ENCODE data around the gene IRF7.

The IRF7 gene

DNA sequence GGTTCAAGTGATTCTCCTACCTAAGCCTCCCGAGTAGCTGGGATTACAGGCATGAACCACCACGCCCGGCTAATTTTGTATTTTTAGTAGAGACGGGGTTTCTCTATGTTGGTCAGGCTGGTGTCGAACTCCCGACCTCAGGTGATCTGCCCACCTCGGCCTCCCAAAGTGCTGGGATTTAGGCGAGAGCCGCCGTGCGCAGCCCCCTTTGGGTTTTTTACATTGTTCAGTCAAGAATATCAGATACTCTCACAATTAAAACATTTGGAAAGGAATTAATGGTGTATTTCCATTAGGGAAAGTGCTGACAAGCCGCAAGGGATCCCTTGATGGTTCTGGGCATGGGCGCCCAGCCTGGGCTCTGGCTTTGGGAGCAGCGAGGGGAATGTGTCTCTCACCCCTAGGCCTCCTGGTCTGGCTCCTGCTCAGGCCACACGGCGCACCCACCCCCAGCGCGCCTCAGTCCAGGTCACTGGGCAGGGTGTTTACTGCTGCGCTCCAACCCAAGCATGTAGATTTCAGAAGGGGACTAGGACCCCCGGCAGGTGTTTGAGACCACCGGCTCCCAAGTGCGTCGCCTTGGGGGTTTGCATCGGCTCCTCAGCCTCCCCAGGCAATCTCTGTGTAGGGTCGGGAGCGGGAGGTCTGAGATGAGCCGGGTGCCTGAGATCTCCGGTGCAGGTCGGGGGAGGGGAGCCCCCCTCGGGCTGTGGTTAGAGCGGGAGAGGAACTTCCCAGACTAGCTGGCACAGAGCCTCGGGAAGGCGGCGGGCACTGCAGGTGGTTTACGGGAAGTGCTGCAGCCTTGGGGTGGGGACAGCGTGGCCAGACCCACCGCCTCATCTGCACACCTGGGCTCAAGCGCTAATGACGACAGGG lies 809 bp upstream of the IRF7 start:
- CTCF ChIA-PET: interaction anchor here (0.6 kb wide), 1 partner anchor 32 kb away, joined by 5 read pairs; no protein-coding TSS in a partner anchor
- whole genome bisulfite sequencing (ENCODE audit: insufficient coverage): 48% methylated on average over 31 of the region's 39 CpGs
- Histone ChIP-seq H3K36me3 (ENCODE audit: control insufficient read depth in 4 of 4, insufficient read depth in 4 of 4, low read length in 3 of 4) (peaks cover 0 to 34% (median 19%) of the 10 kb centered on the region in 4 experiments), H3K27me3 (replicated peaks in 2 of 5; ENCODE audit: control insufficient read depth in 4 of 5, insufficient read depth in 5 of 5, low read length in 4 of 5) (no peaks in the 10 kb centered on the region), H3K4me1 (ENCODE audit: control extremely low read depth in 1 of 4, control insufficient read depth in 4 of 4, insufficient read depth in 4 of 4, low read length in 3 of 4) (peaks cover 0 to 31% (median 23%) of the 10 kb centered on the region in 4 experiments), H3K9me3 (ENCODE audit: control extremely low read depth in 1 of 5, control insufficient read depth in 4 of 5, insufficient read depth in 2 of 5, low read depth in 1 of 5, low read length in 4 of 5) (no peaks in the 10 kb centered on the region), H3K4me3 (ENCODE audit: control insufficient read depth in 1 of 7, extremely low read depth in 1 of 7, insufficient read depth in 4 of 7, low read depth in 2 of 7, low read length in 6 of 7) (peak overlapping the region; percentile 64 to 86 (median 80)), H3K27ac (ENCODE audit: insufficient read depth in 1 of 2, low read depth in 1 of 2, low read length in 2 of 2, poor library complexity in 1 of 2, severe bottlenecking in 2 of 2) (peak overlapping the region in 1 of 2 experiments; percentile 85)
- no peak for DNase-seq
- POLR2A ChIA-PET: interaction anchor here (0.5 to 0.9 kb wide), 4 partner anchors 24 to 114 kb away, joined by 3 to 6 read pairs (median 4); partner anchors contain the start of gene PHRF1

- Histone ChIP-seq H3K4me3 (ENCODE audit: control insufficient read depth in 1 of 7, extremely low read depth in 1 of 7, insufficient read depth in 4 of 7, low read depth in 2 of 7, low read length in 6 of 7) (peak overlapping the region; percentile 64 to 86 (median 80)), H3K9me3 (ENCODE audit: control extremely low read depth in 1 of 5, control insufficient read depth in 4 of 5, insufficient read depth in 2 of 5, low read depth in 1 of 5, low read length in 4 of 5) (no peaks in the 10 kb centered on the region), H3K27me3 (replicated peaks in 2 of 5; ENCODE audit: control insufficient read depth in 4 of 5, insufficient read depth in 5 of 5, low read length in 4 of 5) (no peaks in the 10 kb centered on the region), H3K36me3 (ENCODE audit: control insufficient read depth in 4 of 4, insufficient read depth in 4 of 4, low read length in 3 of 4) (peaks cover 5 to 51% (median 33%) of the 10 kb centered on the region in 4 experiments), H3K4me1 (ENCODE audit: control extremely low read depth in 1 of 4, control insufficient read depth in 4 of 4, insufficient read depth in 4 of 4, low read length in 3 of 4) (peaks cover 0 to 31% (median 23%) of the 10 kb centered on the region in 4 experiments), H3K27ac (ENCODE audit: insufficient read depth in 1 of 2, low read depth in 1 of 2, low read length in 2 of 2, poor library complexity in 1 of 2, severe bottlenecking in 2 of 2) (peak overlapping the region; percentile 50 to 85)
- WGBS (ENCODE audit: insufficient coverage): 75% methylated on average over 60 of the region's 68 CpGs
- ChIA-PET POLR2A (no interaction called here), CTCF (interaction anchor here (0.5 to 1.1 kb wide), 3 partner anchors 11 to 68 kb away, joined by 3 read pairs; no protein-coding TSS in a partner anchor)
- peak in 1 of 3 donors; percentile 13 for DNase-seq
Measured at GRCh38 chr11:614623-615503, 887 bp downstream of the IRF7 start.

DNA sequence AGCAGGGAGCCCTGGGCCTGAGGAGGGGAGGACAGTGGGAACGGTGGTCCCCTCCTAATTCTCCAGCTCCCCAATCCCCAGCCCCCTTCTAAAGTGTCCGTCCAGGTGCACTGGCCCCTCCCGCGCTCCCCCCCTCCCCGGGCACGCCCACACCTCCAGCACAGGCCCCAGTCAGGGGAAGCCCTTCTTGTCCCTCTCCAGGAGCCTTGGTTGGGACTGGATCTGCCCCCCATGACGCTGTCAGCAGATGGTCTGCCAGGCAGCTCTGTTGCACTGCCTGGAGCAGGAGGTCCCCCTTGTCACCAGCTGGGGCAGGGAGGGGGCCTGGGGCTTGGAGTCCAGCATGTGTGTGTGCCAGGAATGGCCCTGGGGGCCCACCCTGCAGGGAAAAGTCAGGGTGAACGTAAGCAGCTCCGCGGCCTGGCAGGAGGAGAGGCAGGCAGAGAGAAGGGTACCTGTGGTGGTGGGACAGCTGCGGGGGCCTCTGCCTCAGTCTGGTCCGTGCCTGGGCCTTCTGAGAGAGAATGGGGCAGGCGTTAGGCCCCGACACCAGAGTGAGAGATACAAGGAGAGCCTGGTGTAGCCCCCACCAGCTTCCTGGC lies 1.6 kb downstream of the IRF7 start:
- H3K27ac ChIP-seq (ENCODE audit: insufficient read depth in 1 of 2, low read depth in 1 of 2, low read length in 2 of 2, poor library complexity in 1 of 2, severe bottlenecking in 2 of 2): peak overlapping the region in 1 of 2 experiments; percentile 14

GRCh38 chr11:613369-613968 lies 2.3 kb downstream of the IRF7 start:
- whole genome bisulfite sequencing (ENCODE audit: insufficient coverage): 94% methylated on average over 21 of the region's 36 CpGs
- Histone ChIP-seq H3K9me3 (ENCODE audit: control extremely low read depth in 1 of 5, control insufficient read depth in 4 of 5, insufficient read depth in 2 of 5, low read depth in 1 of 5, low read length in 4 of 5) (no peaks in the 10 kb centered on the region), H3K36me3 (ENCODE audit: control insufficient read depth in 4 of 4, insufficient read depth in 4 of 4, low read length in 3 of 4) (peaks cover 5 to 59% (median 42%) of the 10 kb centered on the region in 4 experiments), H3K27ac (ENCODE audit: insufficient read depth in 1 of 2, low read depth in 1 of 2, low read length in 2 of 2, poor library complexity in 1 of 2, severe bottlenecking in 2 of 2) (peak overlapping the region in 1 of 2 experiments; percentile 49), H3K4me1 (ENCODE audit: control extremely low read depth in 1 of 4, control insufficient read depth in 4 of 4, insufficient read depth in 4 of 4, low read length in 3 of 4) (peaks cover 0 to 31% (median 23%) of the 10 kb centered on the region in 4 experiments), H3K27me3 (replicated peaks in 2 of 5; ENCODE audit: control insufficient read depth in 4 of 5, insufficient read depth in 5 of 5, low read length in 4 of 5) (no peaks in the 10 kb centered on the region), H3K4me3 (ENCODE audit: control insufficient read depth in 1 of 7, extremely low read depth in 1 of 7, insufficient read depth in 4 of 7, low read depth in 2 of 7, low read length in 6 of 7) (no peak overlapping the region)
- ChIA-PET CTCF (interaction anchor here (1.1 to 2.1 kb wide), 3 partner anchors 9 to 57 kb away, joined by 3 to 8 read pairs (median 5); no protein-coding TSS in a partner anchor), POLR2A (interaction anchor here (1.0 kb wide), 1 partner anchor 26 kb away, joined by 3 read pairs; no protein-coding TSS in a partner anchor)
- DNase-seq: peak; percentile 42 to 75 (median 50)

More for the DNA sequence above, 1.6 kb downstream of the IRF7 start:
- Histone ChIP-seq H3K4me3 (ENCODE audit: control insufficient read depth in 1 of 7, extremely low read depth in 1 of 7, insufficient read depth in 4 of 7, low read depth in 2 of 7, low read length in 6 of 7) (peak overlapping the region in 1 of 7 experiments; percentile 11), H3K4me1 (ENCODE audit: control extremely low read depth in 1 of 4, control insufficient read depth in 4 of 4, insufficient read depth in 4 of 4, low read length in 3 of 4) (peaks cover 0 to 31% (median 23%) of the 10 kb centered on the region in 4 experiments), H3K36me3 (ENCODE audit: control insufficient read depth in 4 of 4, insufficient read depth in 4 of 4, low read length in 3 of 4) (peaks cover 5 to 57% (median 36%) of the 10 kb centered on the region in 4 experiments), H3K9me3 (ENCODE audit: control extremely low read depth in 1 of 5, control insufficient read depth in 4 of 5, insufficient read depth in 2 of 5, low read depth in 1 of 5, low read length in 4 of 5) (no peaks in the 10 kb centered on the region), H3K27me3 (replicated peaks in 2 of 5; ENCODE audit: control insufficient read depth in 4 of 5, insufficient read depth in 5 of 5, low read length in 4 of 5) (no peaks in the 10 kb centered on the region)
- no peak for DNase-seq
- CTCF ChIA-PET: interaction anchor here (0.5 to 2.1 kb wide), 4 partner anchors 10 to 67 kb away, joined by 3 to 5 read pairs (median 3); no protein-coding TSS in a partner anchor
- 95% methylated on average over 8 of the region's 14 CpGs for WGBS (ENCODE audit: insufficient coverage)
- POLR2A ChIA-PET: no interaction called here

DNA sequence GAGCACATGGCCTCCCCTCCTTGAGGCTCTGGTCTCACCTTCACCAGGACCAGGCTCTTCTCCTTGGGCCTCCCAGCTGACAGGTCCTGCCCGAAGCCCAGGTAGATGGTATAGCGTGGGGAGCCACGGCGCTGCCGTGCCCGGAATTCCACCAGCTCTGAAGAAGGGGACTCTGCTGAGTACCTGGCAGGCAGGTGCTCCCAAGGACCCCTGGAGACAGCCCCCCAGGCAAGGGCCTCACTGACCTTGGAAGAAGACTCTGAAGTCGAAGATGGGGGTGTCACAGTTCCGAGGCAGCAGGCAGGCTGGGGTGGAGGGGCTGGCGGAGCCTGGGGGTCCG lies 2.8 kb downstream of the IRF7 start:
- WGBS (ENCODE audit: insufficient coverage): 91% methylated on average over 6 of the region's 10 CpGs
- H3K36me3 ChIP-seq (ENCODE audit: control insufficient read depth in 4 of 4, insufficient read depth in 4 of 4, low read length in 3 of 4): peaks cover 5 to 59% (median 45%) of the 10 kb centered on the region in 4 experiments
- peak overlapping the region in 1 of 2 experiments; percentile 49 for H3K27ac ChIP-seq (ENCODE audit: insufficient read depth in 1 of 2, low read depth in 1 of 2, low read length in 2 of 2, poor library complexity in 1 of 2, severe bottlenecking in 2 of 2)
- no peaks in the 10 kb centered on the region for H3K9me3 ChIP-seq (ENCODE audit: control extremely low read depth in 1 of 5, control insufficient read depth in 4 of 5, insufficient read depth in 2 of 5, low read depth in 1 of 5, low read length in 4 of 5)
- POLR2A ChIA-PET: interaction anchor here (1.0 kb wide), 1 partner anchor 26 kb away, joined by 3 read pairs; no protein-coding TSS in a partner anchor
- CTCF ChIA-PET: interaction anchor here (1.8 to 2.1 kb wide), 2 partner anchors 17 to 57 kb away, joined by 5 to 8 read pairs; no protein-coding TSS in a partner anchor
- no peak overlapping the region for H3K4me3 ChIP-seq (ENCODE audit: control insufficient read depth in 1 of 7, extremely low read depth in 1 of 7, insufficient read depth in 4 of 7, low read depth in 2 of 7, low read length in 6 of 7)
- DNase-seq: no peak
- H3K27me3 ChIP-seq (replicated peaks in 2 of 5; ENCODE audit: control insufficient read depth in 4 of 5, insufficient read depth in 5 of 5, low read length in 4 of 5): no peaks in the 10 kb centered on the region
- H3K4me1 ChIP-seq (ENCODE audit: control extremely low read depth in 1 of 4, control insufficient read depth in 4 of 4, insufficient read depth in 4 of 4, low read length in 3 of 4): peaks cover 0 to 31% (median 23%) of the 10 kb centered on the region in 4 experiments
